ENCODE data around the gene ASCL2.
"Not testable (repeated sequence)": the region's sequence is repeated elsewhere in the genome, so short reads cannot be mapped to it uniquely, and the experiment has no call there.

The ASCL2 gene

GRCh38 chr11:2259466-2259830 lies 10.9 kb downstream of the ASCL2 start:
- DNase-seq: no peak

- DNase-seq: no peak
Measured at GRCh38 chr11:2258501-2259465, 11.6 kb downstream of the ASCL2 start.

GRCh38 chr11:2256951-2257700 lies 13.3 kb downstream of the ASCL2 start:
- DNase-seq: no peak

- no peak for DNase-seq
Measured at GRCh38 chr11:2256293-2256913, 14.0 kb downstream of the ASCL2 start.

GRCh38 chr11:2252018-2252417 lies 18.4 kb downstream of the ASCL2 start:
- DNase-seq: no peak

GRCh38 chr11:2251138-2251537 lies 19.2 kb downstream of the ASCL2 start:
- DNase-seq: no peak

- no peak for DNase-seq
Measured at GRCh38 chr11:2250485-2250884, 19.9 kb downstream of the ASCL2 start.

GRCh38 chr11:2250041-2250440 lies 20.3 kb downstream of the ASCL2 start:
- no peak for DNase-seq

- no peak for DNase-seq
Measured at GRCh38 chr11:2249189-2249916, 21.0 kb downstream of the ASCL2 start.

GRCh38 chr11:2248762-2249161 lies 21.6 kb downstream of the ASCL2 start:
- DNase-seq: no peak

- no peak for DNase-seq
Measured at GRCh38 chr11:2248242-2248641, 22.1 kb downstream of the ASCL2 start.

- DNase-seq: no peak
Measured at GRCh38 chr11:2247496-2247895, 22.9 kb downstream of the ASCL2 start.

- DNase-seq: no peak
Measured at GRCh38 chr11:2240834-2241233, 29.6 kb downstream of the ASCL2 start.

- DNase-seq: no peak
Measured at GRCh38 chr11:2237457-2238238, 32.7 kb downstream of the ASCL2 start.

- DNase-seq: not testable (repeated sequence)
Measured at GRCh38 chr11:2236381-2237134, 33.8 kb downstream of the ASCL2 start.

- DNase-seq: no peak
Measured at GRCh38 chr11:2235588-2236326, 34.6 kb downstream of the ASCL2 start.

GRCh38 chr11:2234963-2235362 lies 35.4 kb downstream of the ASCL2 start:
- DNase-seq: no peak

GRCh38 chr11:2233693-2234455 lies 36.5 kb downstream of the ASCL2 start:
- DNase-seq: no peak

- no peak for DNase-seq
Measured at GRCh38 chr11:2229713-2230297, 40.6 kb downstream of the ASCL2 start.
